OCI-LY1 (cell line): ENCODE results near the gene TEX52.
"Not testable (repeated sequence)": the region's sequence is repeated elsewhere in the genome, so short reads cannot be mapped to it uniquely, and the experiment has no call there.

Source experiments
- H2AFZ ChIP-seq: fragments of 200-600 bp; sonication (generic), shearing (Covaris generic); 2 replicates; pipeline ENCODE4 v1.6.0; 2014; ENCODE audit warnings: antibody characterized with exemption, mild to moderate bottlenecking, low read length
- H3F3A ChIP-seq: fragments of 200-600 bp; sonication (generic), shearing (Covaris generic); 2 replicates; pipeline ENCODE4 v1.6.0; 2014; ENCODE audit warnings: mild to moderate bottlenecking, antibody characterized with exemption, low read length, moderate library complexity; ENCODE audit not compliant: insufficient read depth
- H3K27ac ChIP-seq: fragments of 200-600 bp; sonication (generic); 2 replicates; pipeline ENCODE4 v1.5.1; 2014; ENCODE audit warnings: low read length, mixed run types, mild to moderate bottlenecking, low read depth; ENCODE audit not compliant: poor library complexity, severe bottlenecking
- H3K27me3 ChIP-seq: fragments of 200-600 bp; sonication (generic); 2 replicates; pipeline ENCODE4 v1.6.0; 2014; ENCODE audit warnings: antibody characterized with exemption, mild to moderate bottlenecking, low read length, moderate library complexity; ENCODE audit not compliant: insufficient read depth
- H3K36me3 ChIP-seq: fragments of 200-600 bp; sonication (generic); 2 replicates; pipeline ENCODE4 v1.6.1; 2014; ENCODE audit warnings: mild to moderate bottlenecking, antibody characterized with exemption, low read length, moderate library complexity, mixed read lengths; ENCODE audit not compliant: insufficient read depth
- H3K4me1 ChIP-seq: fragments of 200-600 bp; sonication (generic); 2 replicates; pipeline ENCODE4 v1.5.1; 2014; ENCODE audit warnings: mild to moderate bottlenecking, low read length, moderate library complexity; ENCODE audit not compliant: insufficient read depth, severe bottlenecking
- H3K4me2 ChIP-seq: fragments of 200-600 bp; sonication (generic), shearing (Covaris generic); 2 replicates; pipeline ENCODE4 v1.6.1; 2014; ENCODE audit warnings: low read length
- H3K4me3 ChIP-seq: fragments of 200-600 bp; sonication (generic); 2 replicates; pipeline ENCODE4 v1.5.1; 2014; ENCODE audit warnings: low read length, low read depth, mild to moderate bottlenecking, mixed read lengths; ENCODE audit not compliant: poor library complexity, severe bottlenecking
- H3K79me2 ChIP-seq: fragments of 200-600 bp; shearing (Covaris generic); 2 replicates; pipeline ENCODE4 v1.6.1; 2016; ENCODE audit warnings: mixed run types, low read length, mixed read lengths; ENCODE audit not compliant: insufficient read depth
- H3K9ac ChIP-seq: fragments of 200-600 bp; sonication (generic), shearing (Covaris generic); 2 replicates; pipeline ENCODE4 v1.6.1; 2014; ENCODE audit warnings: mild to moderate bottlenecking, low read length, mixed read lengths
- H3K9me2 ChIP-seq: fragments of 200-600 bp; sonication (generic), shearing (Covaris generic); 2 replicates; pipeline ENCODE4 v1.6.1; 2014; ENCODE audit warnings: low read depth, mild to moderate bottlenecking, low read length, mixed read lengths
- H3K9me3 ChIP-seq: fragments of 200-600 bp; shearing (Covaris generic); 2 replicates; pipeline ENCODE4 v1.6.1; 2014; ENCODE audit warnings: low read length, mixed read lengths
- H4K20me1 ChIP-seq: fragments of 200-600 bp; sonication (generic), shearing (Covaris generic); 2 replicates; pipeline ENCODE4 v1.6.0; 2016; ENCODE audit warnings: mild to moderate bottlenecking, low read length; ENCODE audit not compliant: insufficient read depth
- EZH2 ChIP-seq: fragments of 200-600 bp; sonication (generic), shearing (Covaris generic); IDR thresholded peaks from 2 replicates; pipeline ENCODE4 v1.8.0; 2017; ENCODE audit warnings: borderline replicate concordance, mixed run types, mild to moderate bottlenecking, antibody characterized with exemption, low read length, moderate library complexity, mixed read lengths
- TF ChIP-seq, protein P1 (sequence below): fragments of 200-600 bp; sonication (generic), shearing (Covaris generic); IDR thresholded peaks from 2 replicates; pipeline ENCODE4 v1.5.1; 2017; ENCODE audit warnings: mild to moderate bottlenecking, antibody characterized with exemption, low read length, moderate library complexity, mixed read lengths

Gene TEX52

DNA sequence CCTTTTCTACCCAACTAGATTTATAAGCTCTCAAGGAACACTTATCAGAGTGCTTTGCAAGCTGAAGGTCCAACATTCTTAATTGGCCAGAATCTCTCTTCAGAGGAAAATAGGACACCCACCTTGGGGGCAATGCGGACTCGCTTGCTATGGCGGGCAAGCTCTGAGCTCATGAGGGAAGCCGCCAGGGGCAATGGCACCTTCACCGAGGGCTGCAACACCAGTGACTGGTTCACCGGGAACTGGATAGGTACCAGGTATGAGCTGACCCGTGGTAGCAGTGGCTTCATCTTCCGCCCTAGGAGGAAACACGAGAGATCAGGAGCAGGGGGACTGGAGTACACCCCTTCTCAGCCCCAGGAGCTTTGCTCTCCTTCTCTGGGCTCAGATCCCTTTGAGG is 7.4 kb upstream of the TEX52 start:
- H2AFZ ChIP-seq: no peak overlapping the region
- no peaks in the 10 kb centered on the region for H3K79me2 ChIP-seq
- TF ChIP-seq, protein P1, sequence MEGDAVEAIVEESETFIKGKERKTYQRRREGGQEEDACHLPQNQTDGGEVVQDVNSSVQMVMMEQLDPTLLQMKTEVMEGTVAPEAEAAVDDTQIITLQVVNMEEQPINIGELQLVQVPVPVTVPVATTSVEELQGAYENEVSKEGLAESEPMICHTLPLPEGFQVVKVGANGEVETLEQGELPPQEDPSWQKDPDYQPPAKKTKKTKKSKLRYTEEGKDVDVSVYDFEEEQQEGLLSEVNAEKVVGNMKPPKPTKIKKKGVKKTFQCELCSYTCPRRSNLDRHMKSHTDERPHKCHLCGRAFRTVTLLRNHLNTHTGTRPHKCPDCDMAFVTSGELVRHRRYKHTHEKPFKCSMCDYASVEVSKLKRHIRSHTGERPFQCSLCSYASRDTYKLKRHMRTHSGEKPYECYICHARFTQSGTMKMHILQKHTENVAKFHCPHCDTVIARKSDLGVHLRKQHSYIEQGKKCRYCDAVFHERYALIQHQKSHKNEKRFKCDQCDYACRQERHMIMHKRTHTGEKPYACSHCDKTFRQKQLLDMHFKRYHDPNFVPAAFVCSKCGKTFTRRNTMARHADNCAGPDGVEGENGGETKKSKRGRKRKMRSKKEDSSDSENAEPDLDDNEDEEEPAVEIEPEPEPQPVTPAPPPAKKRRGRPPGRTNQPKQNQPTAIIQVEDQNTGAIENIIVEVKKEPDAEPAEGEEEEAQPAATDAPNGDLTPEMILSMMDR: no peak
- no peak for TF ChIP-seq EZH2
- H3K4me3 ChIP-seq: no peak overlapping the region
- H3K4me2 ChIP-seq: no peak overlapping the region
- no peak overlapping the region for H3K27ac ChIP-seq
- H3K9ac ChIP-seq: no peak overlapping the region
- no peaks in the 10 kb centered on the region for H3K4me1 ChIP-seq
- no peaks in the 10 kb centered on the region for H3F3A ChIP-seq
- no peaks in the 10 kb centered on the region for H4K20me1 ChIP-seq
- peaks cover 91% of the 10 kb centered on the region for H3K36me3 ChIP-seq
- H3K9me2 ChIP-seq: no peaks in the 10 kb centered on the region
- no peaks in the 10 kb centered on the region for H3K9me3 ChIP-seq
- no peaks in the 10 kb centered on the region for H3K27me3 ChIP-seq

DNA sequence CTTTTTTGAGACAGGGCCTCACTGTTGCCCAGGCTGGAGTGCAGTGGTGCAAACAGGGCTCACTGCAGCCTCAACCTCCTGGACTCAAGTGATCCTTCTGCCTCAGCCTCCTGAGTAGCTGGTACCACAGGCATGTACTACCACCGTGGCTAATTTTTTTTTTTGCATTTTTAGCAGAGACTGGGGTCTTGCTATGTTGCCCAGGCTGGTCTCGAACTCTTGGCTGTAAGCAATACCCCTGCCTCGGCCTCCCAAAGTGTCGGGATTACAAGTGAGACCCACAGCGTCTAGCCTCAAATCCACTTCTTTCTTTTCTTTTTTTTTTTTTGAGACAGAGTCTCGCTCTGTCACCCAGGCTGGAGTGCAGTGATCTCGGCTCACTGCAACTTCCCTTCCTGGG is 6.6 kb upstream of the TEX52 start:
- not testable (repeated sequence) for H3F3A ChIP-seq, H3K9me2 ChIP-seq, H3K4me1 ChIP-seq, H3K27me3 ChIP-seq, H2AFZ ChIP-seq, H3K79me2 ChIP-seq, H3K9ac ChIP-seq, H3K27ac ChIP-seq, H3K9me3 ChIP-seq, H4K20me1 ChIP-seq, H3K4me3 ChIP-seq, H3K4me2 ChIP-seq
- peaks cover 91% of the 10 kb centered on the region for H3K36me3 ChIP-seq

DNA sequence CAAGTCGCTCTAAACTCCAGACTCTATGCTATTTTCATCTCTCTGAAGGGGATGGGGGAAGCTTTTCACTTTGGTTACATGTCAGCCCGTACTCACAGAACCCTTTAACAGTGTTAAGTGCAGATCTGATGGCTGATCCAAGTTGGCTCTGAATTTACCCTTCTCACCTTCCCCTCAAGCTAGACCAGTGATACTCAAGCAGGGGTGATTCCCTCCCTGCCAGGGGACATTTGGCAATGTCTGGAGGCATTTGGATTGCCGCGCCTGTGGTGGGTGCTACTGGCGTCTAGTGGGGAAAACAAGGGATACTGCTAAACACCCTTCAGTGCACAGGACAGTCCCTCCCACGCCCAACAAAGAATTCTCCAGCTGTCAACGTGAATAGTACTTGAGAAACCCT is 6.0 kb upstream of the TEX52 start:
- Histone ChIP-seq H3K27ac (no peak overlapping the region), H2AFZ (no peak overlapping the region), H3K4me2 (no peak overlapping the region), H3K9me3 (no peaks in the 10 kb centered on the region), H3K9ac (no peak overlapping the region), H3K27me3 (no peaks in the 10 kb centered on the region), H3K9me2 (no peaks in the 10 kb centered on the region), H3K79me2 (no peaks in the 10 kb centered on the region), H3K4me1 (no peaks in the 10 kb centered on the region), H3F3A (no peaks in the 10 kb centered on the region), H4K20me1 (no peaks in the 10 kb centered on the region), H3K4me3 (no peak overlapping the region), H3K36me3 (peaks cover 89% of the 10 kb centered on the region)
- TF ChIP-seq, protein P1: no peak
- TF ChIP-seq EZH2: no peak

DNA sequence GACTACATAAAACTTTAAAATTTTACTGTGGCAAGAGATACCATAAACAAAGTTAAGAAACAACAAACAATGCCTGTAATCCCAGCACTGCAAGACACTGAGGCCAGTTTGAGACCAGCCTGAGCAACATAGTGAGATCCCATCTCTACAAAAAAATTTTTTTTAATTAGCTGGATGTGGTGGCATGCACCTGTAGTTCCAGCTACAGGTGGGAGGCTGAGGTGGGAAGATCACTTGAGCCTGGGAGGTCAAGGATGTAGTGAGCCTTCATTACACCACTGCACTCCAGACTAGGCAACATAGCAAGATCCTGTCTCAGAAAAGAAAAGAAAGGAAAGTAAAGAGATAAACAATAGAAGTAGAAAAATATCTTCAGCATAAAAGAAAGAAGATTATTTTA is 3.3 kb upstream of the TEX52 start:
- no peaks in the 10 kb centered on the region for H3K79me2 ChIP-seq
- H3K9me2 ChIP-seq: no peaks in the 10 kb centered on the region
- no peak overlapping the region for H3K27ac ChIP-seq
- no peaks in the 10 kb centered on the region for H3K4me1 ChIP-seq
- H4K20me1 ChIP-seq: no peaks in the 10 kb centered on the region
- no peaks in the 10 kb centered on the region for H3K9me3 ChIP-seq
- TF ChIP-seq, protein P1: no peak
- TF ChIP-seq EZH2: no peak
- no peaks in the 10 kb centered on the region for H3K27me3 ChIP-seq
- no peak overlapping the region for H3K4me3 ChIP-seq
- H3K9ac ChIP-seq: no peak overlapping the region
- no peak overlapping the region for H2AFZ ChIP-seq
- H3F3A ChIP-seq: no peaks in the 10 kb centered on the region
- peaks cover 67% of the 10 kb centered on the region for H3K36me3 ChIP-seq
- no peak overlapping the region for H3K4me2 ChIP-seq
